Retinal pigment epithelial cell (primary cell): ENCODE measurements around the gene PROB1.

Experiments
- DNase-seq: peaks from one replicate; pipeline ENCODE4 v3.0.0-alpha.2; 2010; ENCODE audit warnings: low read depth
- H3K4me3 ChIP-seq: 2 replicates; pipeline ENCODE4 v1.5.1; 2011; ENCODE audit warnings: mild to moderate bottlenecking, low read length, control low read depth, moderate library complexity
- CTCF ChIP-seq: conservative IDR thresholded peaks from 2 replicates; pipeline ENCODE4 v1.5.1; 2011; ENCODE audit warnings: low read depth, low read length, control low read depth, inconsistent platforms

PROB1 gene

DNA sequence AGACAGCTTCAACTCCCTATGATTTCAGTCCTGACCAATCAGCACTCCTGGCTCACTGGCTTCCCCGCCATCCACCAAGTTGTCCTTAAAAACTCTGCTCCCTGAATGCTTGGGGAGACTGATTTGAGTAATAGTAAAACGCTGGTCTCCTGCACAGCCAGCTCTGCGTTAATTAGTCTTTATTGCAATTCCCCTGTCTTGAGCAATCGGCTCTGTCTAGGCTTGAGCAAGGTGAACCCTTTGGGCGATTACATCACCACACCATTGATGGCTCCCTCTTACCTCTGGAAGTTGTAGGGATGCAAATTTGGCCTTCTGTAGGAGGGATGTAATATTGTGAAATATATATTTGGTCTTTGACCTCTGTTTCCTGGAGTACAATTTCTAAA, 8.9 kb downstream of the PROB1 start:
- H3K4me3 ChIP-seq, result no peak overlapping the region
- no peak for TF ChIP-seq CTCF
- no peak for DNase-seq

DNA sequence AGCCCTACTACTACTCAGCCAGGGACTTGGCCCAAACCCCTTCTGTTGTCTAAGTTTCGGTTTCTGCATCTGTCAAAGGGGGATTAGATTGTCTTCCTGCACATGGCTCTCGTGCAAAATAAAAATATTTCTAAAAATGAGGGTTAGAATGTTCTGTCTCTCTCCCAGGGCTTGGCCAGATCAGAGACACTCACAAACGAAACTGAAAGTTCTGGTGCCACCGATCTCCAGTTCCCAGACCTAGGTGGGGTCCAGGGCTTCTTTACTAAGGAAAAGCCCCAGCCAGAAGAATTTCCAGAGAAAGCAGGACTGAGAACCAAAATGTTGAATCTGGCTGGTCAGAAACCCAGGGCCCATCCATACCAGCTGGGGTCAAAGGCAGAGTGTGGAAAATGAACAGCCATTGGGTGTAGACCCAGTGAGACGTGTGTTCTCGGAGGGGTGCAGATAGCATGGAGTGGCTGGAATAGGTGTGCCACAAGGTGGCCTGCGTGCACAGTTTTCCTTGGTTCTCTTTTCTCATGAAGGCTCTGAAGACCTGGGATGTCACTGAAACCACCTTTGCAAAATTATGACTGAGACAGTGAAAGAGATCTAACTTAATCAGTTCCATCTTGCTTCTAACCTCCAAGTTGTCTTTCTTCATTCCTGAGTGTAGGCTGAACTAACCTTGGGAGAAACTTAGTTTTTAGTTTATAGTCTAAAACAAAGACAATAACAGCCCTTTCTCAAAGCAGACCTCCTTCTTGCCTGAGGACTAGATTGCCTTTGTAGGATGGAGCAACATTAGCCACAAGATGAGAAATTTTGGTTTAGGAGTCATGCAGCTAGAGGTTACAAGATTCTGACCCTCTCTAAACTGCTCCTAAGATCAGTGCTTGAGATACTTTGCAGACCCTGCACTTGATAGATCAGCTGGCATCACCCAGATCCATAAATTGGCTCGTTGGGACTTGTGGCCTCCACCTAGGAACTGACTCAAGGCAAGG, 9.5 kb downstream of the PROB1 start:
- no peak for TF ChIP-seq CTCF
- H3K4me3 ChIP-seq, result no peak overlapping the region
- DNase-seq, result no peak

GRCh38 chr5:139384591-139385051, 10.3 kb downstream of the PROB1 start:
- H3K4me3 ChIP-seq, result no peak overlapping the region
- DNase-seq, result no peak
- no peak for TF ChIP-seq CTCF

DNA sequence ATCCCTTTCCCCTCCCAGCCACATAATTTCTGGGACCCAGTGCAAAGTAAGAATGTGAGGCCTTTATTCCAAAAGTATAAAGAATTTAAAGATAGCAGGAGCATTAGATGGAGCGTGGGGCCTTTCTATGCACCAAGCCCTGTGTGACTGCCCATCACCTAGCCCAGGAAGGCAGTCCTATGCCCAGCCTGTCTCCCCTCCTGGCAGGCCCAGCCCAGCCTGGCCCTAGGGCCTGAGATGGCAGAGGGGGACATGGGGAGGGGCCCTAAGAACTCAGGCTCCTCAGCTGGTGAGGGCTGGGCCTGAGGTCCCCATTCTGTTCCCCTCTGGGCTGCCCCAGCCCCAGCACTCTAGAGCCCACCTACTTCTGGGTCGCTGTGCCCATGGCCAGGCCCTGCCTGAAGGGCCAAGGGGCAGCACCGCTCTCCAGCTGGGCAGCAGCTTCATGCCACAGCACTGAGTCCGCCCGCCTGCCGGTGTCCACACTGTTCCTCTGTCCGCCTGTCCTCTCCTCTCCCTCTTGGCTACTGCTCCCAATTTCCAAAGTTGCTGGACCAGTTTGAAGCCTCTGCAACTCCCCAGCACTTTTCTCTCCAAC, 10.8 kb downstream of the PROB1 start:
- no peak for TF ChIP-seq CTCF
- H3K4me3 ChIP-seq, result no peak overlapping the region

GRCh38 chr5:139383275-139383992, 11.5 kb downstream of the PROB1 start, which contains the start of gene SLC23A1:
Gene SLC23A1, minus strand, starts transcription at chr5:139383297. Its CDS starts 44 bp downstream, at chr5:139383253.
- DNase-seq, result no peak
- no peak within 1 kb of the TSS for H3K4me3 ChIP-seq
- TF ChIP-seq CTCF, result no peak

More for the DNA sequence above, 10.8 kb downstream of the PROB1 start:
- DNase-seq, result no peak

DNA sequence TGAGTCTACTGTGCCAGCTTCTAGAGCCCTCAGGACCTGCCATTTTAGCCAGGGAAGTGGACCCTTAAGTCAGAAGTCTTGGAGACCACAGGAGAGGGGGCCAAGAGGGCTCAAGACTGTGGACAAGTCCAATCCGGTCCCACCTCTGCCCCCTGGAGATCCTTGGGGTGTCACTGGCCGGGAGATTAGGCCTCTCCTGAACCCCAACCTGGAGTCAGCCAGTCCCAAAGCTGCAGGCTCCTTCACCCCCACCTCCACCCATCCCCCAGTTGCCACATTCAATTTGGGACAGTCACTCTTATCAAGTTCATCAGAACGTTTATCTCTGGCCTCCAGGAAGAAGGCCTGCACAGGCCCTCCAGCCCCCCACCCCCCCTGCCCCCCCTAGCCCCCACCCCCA, 12.1 kb downstream of the PROB1 start:
- H3K4me3 ChIP-seq, result no peak overlapping the region
- DNase-seq, result no peak
- no peak for TF ChIP-seq CTCF
